AG08395 (cell line): ENCODE results near the gene PTPN23.
"Not testable (repeated sequence)": the region's sequence is repeated elsewhere in the genome, so short reads cannot be mapped to it uniquely, and the experiment has no call there.

Experiments
- DNase-seq: peaks from one replicate; pipeline ENCODE4 v3.0.0; 2012; ENCODE audit warnings: mixed read lengths, low spot score

PTPN23 gene

GRCh38 chr3:47441796-47442551 lies 61.2 kb downstream of the PTPN23 start:
- DNase-seq = no peak

- no peak for DNase-seq
Observed at GRCh38 chr3:47443611-47443995, 62.8 kb downstream of the PTPN23 start.

- no peak for DNase-seq
Observed at GRCh38 chr3:47444103-47444502, 63.3 kb downstream of the PTPN23 start.

- no peak for DNase-seq
Observed at GRCh38 chr3:47452453-47453215, 71.8 kb downstream of the PTPN23 start.

- no peak for DNase-seq
Observed at GRCh38 chr3:47455806-47456452, 75.1 kb downstream of the PTPN23 start.

- DNase-seq = no peak
Observed at GRCh38 chr3:47456984-47457383, 76.2 kb downstream of the PTPN23 start.

- DNase-seq = not testable (repeated sequence)
Observed at GRCh38 chr3:47459534-47460085, 78.8 kb downstream of the PTPN23 start.
